Smooth muscle cell of bladder (primary cell): Measurements from ENCODE around the gene SFXN2. TPM values are rescaled to one million over a fixed set of nuclear protein-coding genes. Genes with fewer than 3 reads are reported as not detected.

Source experiments
- total RNA-seq: library from RNA; depleted of rRNA; stranded (reverse); fragments of >200 nt; gene quantifications from 2 replicates; pipeline ENCODE4 v1.2.3, GENCODE V29; 2014

The SFXN2 gene
- 2.1 and 4.3 TPM in 2 replicates for total RNA-seq

DNA sequence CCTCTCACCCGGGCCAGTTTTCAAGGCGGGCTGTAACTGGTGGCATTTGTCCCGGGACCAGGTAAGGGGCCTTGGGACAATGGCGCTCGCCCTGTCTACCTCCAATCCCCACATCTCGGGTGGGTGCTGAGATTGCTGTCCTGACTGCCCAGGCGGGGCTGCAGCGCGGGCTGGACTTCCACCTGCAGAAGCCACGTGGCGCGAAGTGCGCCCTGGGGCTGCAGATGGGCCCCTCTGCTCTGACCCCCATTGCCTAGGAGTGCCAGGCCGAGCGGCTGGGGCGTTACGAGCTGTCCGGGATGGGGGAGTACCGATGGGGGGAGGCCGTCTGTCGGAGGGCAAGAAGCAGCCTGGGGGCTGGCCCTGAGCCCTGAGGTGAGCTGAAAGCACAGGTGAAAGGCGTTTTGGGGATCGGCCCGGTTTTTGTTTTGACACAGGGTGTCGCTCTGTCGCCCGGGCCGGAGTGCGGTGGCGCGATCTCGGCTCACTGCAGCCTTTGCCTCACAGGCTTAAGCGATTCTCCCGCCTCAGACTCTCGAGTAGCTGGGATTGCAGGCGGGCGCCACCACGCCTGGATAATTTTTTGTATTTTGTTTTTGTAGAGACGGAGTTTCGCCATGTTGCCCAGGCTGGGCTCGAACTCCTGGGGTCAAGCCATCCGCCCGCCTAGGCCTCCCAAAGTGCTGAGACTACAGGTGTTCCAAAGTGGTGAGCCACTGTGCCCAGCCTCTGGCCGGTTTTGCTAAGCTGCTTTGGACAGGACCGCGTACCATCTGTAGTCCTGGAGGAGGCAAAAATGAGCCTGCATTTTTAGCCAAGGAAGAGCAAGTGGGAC is at the start of gene SFXN2:
Gene SFXN2 (plus strand): TSS at position 16 of the 835 bp plus-strand sequence. CDS start 12,001 bp downstream, outside the sequence.

GRCh38 chr10:102713814-102714620 is 419 bp upstream of the SFXN2 start, which contains the start of gene ARL3:
Gene ARL3 (minus strand): TSS chr10:102714397. CDS start chr10:102714275, 122 bp downstream.

GRCh38 chr10:102743588-102744373 is 29.3 kb downstream of the SFXN2 start, which contains the start of gene WBP1L:
Gene WBP1L (plus strand): TSS chr10:102743948. CDS start chr10:102744054, 106 bp downstream.

Other genes with a start within 250 kb of the SFXN2 start
- 111 and 112 TPM in 2 replicates for gene ACTR1A, start 211.9 kb upstream of the SFXN2 start, total RNA-seq
- 1.6 and 2.3 TPM in 2 replicates for gene SUFU, start 210.7 kb upstream of the SFXN2 start, total RNA-seq
- gene TRIM8, start 70.2 kb upstream of the SFXN2 start, total RNA-seq: 50.2 and 62.6 TPM in 2 replicates
- 8.5 and 8.9 TPM in 2 replicates for gene ARL3, start 239 bp upstream of the SFXN2 start, total RNA-seq
- 35.0 and 65.5 TPM in 2 replicates for gene WBP1L, start 29.3 kb downstream of the SFXN2 start, total RNA-seq
- not detected in 2 replicates for gene CYP17A1, start 122.8 kb downstream of the SFXN2 start, total RNA-seq
- 10.5 and 16.0 TPM in 2 replicates for gene BORCS7, start 139.6 kb downstream of the SFXN2 start, total RNA-seq
- gene AS3MT, start 154.8 kb downstream of the SFXN2 start, total RNA-seq: 6.1 and 13.0 TPM in 2 replicates
- gene CNNM2, start 203.7 kb downstream of the SFXN2 start, total RNA-seq: 7.4 and 9.9 TPM in 2 replicates